Measurements from ENCODE around the gene CBLB.

The CBLB gene

DNA sequence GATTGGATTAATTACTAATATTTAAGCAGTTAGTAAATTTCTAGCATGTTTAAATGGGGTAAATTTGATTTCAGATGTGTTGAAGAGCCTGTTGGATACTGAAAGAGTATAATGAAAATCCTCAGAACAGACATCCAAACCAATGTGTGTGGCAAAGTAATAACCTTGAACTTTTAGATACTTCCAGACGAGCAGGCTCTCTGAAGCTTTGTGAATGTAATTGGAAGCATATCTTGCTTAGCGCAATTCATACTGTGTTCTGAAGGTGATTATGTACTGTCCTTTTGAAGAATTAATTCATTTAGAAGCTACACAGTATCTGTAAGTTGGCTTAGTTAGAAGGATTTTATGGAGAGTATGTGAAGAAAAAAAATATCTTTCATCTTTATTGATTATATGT, 161.8 kb downstream of the CBLB start:
- DNase-seq (ENCODE audit: low read depth in 1 of 2, low spot score in 1 of 2): no peak

DNA sequence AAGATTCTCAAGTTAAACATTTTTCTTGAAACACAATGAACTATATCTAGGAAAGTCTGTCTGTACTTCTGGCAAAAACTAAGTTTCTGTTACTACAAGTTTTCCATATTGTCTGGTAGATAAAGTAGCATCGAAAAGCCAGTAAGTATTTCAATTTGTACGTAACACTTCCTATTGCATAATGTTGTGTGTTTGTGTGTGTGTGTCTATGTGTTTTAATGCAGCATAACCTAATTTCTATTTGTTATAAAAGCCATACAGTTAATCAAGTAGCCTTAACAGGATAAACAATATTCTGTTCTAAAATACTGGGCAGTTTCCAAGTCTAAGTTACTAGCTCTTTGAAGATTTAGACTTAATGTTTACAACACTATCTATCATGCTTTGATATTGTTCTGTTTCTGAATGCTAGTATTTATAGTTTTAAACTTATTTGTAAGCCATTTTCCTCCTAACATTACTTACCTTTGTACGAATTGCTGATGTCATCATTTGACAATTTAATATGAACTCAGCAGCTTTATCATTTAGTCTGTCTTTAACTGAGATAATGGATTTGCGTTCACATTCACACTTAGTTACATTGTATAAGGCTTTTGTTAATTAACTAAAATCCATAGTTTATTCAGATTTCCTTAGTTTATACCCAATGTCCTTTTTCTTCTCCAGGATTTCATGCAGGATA, 163.9 kb downstream of the CBLB start:
- DNase-seq (ENCODE audit: low read depth in 1 of 2, low spot score in 1 of 2): no peak

GRCh38 chr3:105700575-105700974, 168.2 kb downstream of the CBLB start:
- no peak for DNase-seq (ENCODE audit: low read depth in 1 of 2, low spot score in 1 of 2)

DNA sequence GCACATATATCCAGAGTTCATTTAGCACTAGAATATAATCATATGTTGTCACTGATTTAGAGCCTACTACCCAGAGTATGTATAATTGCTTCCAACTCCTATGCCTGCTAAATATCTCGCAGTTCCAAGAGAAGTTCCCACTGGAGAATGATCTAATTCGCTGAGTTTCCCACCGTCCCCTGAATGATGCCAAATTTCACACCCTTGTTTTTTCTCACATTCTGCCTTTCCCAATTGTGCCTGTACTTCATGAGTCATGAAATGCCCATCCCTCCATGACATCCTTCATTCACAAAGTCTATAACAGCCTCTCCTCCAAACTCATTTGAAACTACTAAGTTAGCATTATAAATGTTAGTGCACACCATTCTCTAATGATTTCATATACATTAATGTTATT, 177.2 kb downstream of the CBLB start:
- DNase-seq (ENCODE audit: low read depth in 1 of 2, low spot score in 1 of 2): no peak

DNA sequence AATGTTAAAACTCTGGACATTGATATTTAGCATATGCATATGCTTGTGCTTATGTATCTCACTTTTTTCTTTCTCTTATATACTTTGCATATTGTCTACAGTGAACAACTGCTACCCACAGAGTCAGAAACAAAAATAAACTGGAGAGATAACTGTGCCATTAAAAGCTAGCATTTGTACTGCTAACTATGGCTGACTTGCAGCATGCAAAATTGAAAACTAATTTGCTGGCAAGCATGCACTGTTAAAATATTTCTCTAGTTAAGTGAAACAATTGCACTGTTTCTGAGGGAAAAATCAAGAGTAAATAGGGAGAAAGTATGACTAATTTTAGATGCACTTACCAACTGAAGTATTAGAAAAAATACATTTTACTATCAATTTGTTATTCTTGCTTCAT, 177.8 kb downstream of the CBLB start:
- DNase-seq (ENCODE audit: low read depth in 1 of 2, low spot score in 1 of 2): no peak

- no peak for DNase-seq (ENCODE audit: low read depth in 1 of 2, low spot score in 1 of 2)
Measured at GRCh38 chr3:105688821-105689220, 180.0 kb downstream of the CBLB start.

DNA sequence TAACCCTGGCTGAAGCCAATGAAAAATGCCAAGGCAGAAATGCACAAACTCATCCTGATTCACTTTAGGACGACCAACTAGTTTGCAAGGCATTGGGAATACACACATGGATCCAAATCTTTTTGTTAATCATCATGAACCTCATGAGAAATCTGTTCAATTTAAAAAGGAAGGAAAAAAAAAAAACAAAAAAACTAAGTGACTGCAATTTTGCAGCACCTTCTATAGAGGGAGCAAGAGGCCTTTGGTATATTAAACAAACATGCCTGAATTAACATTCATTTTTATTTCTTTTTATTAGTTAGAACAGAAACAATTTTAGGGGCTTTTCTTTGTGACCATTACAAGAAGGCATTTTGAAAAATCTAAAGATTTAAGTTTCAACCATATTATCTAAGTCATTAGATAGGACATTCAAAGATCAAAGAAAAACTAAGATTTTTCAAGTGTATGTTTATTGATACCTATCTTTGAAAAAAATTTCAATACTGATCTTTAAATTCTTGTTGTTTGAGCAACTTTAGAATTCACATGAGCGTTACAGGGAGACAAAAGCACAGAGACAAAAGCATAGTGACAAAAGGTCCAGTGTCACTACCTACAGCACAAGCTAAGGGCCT, 182.4 kb downstream of the CBLB start:
- no peak for DNase-seq (ENCODE audit: low read depth in 1 of 2, low spot score in 1 of 2)

DNA sequence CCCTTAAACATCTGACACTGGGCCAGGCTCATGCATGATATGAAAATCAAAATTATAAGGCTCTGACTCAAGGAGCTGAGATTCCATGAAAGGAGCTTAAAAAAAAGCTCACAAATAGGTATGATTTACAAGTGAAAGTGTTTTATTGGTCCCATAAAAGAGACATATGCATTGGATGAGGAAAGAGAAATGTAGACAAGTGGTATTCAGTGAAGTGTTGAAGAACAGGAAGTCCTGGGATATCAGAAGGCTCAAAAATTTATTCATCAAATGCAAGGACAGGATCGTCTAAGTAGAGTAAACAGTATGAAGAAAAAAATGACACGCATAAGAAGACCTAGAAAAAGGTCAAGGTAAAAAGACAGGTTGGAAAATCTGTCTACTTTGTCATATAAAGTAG, 188.9 kb downstream of the CBLB start:
- no peak for DNase-seq (ENCODE audit: low read depth in 1 of 2, low spot score in 1 of 2)

DNA sequence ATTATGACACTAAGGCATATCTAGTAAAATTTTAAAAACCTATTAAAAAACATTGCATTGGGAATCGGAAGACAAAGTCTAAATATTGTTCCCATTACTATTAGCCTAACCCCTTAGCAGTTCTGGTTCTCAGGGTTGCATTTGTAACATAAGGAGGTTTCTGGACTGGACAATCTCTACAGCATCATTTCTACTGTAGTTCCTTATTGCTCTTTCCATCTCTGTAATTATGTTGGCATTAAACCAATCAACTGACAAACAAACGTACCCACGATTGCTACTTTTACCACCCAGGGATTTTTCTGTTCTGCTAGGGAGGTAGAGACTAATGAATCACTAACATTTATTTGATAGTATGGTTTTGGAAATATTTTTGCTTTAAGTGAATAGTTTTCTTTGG, 190.8 kb downstream of the CBLB start:
- DNase-seq (ENCODE audit: low read depth in 1 of 2, low spot score in 1 of 2): no peak

GRCh38 chr3:105676621-105677300, 192.1 kb downstream of the CBLB start:
- DNase-seq (ENCODE audit: low read depth in 1 of 2, low spot score in 1 of 2): peak in 1 of 2 donors; percentile 6

GRCh38 chr3:105674437-105675065, 194.3 kb downstream of the CBLB start:
- no peak for DNase-seq (ENCODE audit: low read depth in 1 of 2, low spot score in 1 of 2)

DNA sequence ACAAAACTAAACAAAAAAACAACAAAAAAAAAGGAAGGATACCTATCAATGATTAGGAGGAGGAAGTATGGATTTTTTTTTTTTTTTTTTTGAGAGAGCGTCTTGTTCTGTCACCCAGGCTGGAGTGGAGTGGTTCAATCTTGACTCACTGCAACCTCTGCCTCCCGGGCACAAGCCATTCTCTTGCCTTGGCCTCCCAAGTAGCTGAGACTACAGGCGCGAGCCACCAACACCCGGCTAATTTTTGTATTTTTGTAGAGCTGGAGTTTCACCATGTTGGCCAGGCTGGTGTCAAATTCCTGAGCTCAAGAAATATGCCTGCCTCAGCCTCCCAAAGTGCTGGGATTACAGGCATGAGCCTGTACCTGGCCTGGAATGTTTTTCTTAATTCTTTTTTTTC, 195.8 kb downstream of the CBLB start:
- no peak for DNase-seq (ENCODE audit: low read depth in 1 of 2, low spot score in 1 of 2)

- DNase-seq (ENCODE audit: low read depth in 1 of 2, low spot score in 1 of 2): no peak
Measured at GRCh38 chr3:105662306-105662705, 206.5 kb downstream of the CBLB start.

DNA sequence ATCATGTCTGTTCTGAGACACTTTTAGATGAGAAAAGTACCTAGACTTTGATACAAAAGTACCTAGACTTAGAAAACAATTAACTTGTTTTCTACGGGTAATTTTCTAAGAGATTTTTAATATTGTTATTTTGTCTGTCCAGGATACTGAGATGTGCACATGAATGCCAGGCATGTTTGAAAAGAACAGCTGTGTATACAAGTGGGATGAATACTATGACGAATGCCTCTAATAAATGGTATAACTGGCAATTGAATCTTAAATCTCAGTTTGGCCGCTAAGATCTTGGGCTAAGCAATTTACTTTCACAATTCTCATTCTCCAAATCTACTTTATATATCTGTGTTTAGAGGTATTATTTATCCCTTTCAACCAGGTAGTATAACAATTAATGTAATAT, 207.4 kb downstream of the CBLB start:
- no peak for DNase-seq (ENCODE audit: low read depth in 1 of 2, low spot score in 1 of 2)

DNA sequence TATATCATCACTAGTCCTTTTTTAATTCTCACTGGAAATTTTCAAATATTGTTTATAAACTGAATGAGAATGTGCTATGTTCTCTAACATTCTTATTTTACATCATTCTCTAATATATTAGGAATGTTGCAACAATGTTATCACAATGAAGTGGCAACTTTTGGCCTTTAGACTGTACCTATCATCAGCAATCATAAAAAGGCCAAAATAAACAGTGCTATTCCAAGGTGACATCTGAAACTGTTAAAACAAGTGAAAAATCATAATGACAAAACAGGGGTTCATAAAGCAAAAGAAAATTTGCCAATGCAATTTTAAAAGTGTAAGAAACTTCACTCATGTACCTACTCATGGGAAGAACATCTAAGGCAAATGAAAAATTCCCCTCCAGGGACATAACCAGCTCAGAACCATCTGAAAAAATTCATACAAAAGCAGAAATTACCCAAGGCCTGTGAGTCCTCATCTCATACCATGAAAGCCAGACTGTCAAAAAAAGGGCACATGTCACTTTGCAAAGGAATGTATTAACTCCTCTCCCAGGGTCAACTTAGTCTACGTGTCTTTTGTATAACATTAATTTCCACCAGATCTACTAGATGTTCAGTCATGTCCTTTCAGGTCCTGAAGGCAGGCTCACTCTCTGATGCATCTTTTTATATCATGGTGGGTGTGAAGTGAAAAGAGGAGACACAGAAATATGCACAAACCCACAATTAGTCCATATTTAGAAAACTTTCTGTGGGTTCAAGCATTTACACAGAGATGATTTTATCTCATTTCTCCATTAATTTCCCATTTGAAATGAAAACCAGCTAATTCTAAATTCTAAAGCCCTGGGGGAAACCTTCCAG, 211.9 kb downstream of the CBLB start:
- no peak for DNase-seq (ENCODE audit: low read depth in 1 of 2, low spot score in 1 of 2)

DNA sequence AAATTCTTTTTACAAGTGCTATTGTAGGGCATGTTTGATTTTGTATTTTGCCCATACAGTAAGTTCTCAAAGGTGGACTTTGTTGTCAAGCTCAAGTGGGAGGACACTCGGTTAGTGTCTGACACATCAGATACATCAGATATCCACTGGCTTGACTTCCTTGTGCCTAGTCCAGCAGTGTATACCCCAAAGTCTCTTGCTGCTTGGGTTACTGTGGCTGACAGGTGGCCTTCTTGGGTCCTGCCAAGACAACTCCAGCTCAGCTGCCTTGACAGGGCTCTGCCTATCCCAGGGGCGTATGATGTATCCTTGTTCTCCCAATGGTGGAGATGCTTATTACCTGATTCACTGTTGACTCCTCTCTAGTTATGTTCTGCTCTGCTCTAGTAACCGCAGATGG, 214.9 kb downstream of the CBLB start:
- DNase-seq (ENCODE audit: low read depth in 1 of 2, low spot score in 1 of 2): no peak

DNA sequence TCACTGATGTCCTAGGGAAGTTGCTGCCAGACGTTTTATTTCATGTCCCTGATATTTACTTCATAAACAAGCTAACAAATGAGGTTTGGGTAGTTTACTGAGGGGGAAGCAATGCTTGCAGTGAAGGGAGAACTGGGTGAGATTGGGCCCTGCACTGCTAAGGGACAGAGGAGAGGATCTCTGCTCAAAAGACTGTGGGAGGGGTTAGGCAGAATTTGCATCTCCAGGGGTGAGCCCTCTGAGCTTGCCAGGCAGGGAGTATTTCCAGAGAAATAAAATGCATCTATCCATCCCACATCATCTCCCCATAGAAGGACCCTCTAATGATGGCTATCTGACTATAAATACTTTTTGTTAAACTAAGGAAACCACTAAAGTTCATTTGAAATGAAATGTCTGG, 215.6 kb downstream of the CBLB start:
- DNase-seq (ENCODE audit: low read depth in 1 of 2, low spot score in 1 of 2): no peak

DNA sequence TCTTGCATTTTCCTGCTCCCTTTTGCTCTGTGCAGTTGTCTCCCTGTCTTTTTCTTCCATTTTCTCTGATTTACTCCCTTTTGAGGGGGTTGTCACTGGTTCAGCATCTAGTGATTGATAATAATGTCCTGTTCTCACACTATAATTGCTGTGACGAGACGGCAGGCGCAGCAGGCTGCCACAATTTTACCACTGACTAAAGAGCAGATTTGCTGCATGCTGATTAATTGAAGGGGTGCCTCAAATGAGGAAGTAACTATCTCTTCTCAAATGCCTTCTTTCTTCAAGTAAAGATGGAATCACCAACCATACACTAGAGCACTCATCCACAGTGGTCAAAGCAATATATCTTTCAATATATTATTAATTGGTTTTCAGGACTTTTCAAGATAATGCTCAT, 219.3 kb downstream of the CBLB start:
- DNase-seq (ENCODE audit: low read depth in 1 of 2, low spot score in 1 of 2): no peak

DNA sequence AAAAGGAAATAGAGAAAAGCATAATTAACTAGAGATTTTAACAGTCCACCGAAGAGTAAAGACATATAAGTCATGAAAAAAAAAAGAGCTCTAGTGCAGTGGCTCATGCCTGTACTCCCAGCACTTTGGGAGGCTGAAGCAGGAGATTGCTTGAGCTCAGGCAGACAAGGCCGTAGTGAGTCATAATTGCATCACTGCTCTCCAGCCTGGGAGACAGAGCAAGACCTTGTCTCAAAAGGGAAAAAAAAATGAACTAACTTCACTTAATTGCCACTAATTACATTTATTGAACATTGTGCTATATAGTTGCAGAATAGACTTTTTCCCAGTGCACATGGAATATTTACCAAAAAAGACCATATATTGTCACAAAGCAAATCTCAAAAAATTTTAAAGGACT, 221.8 kb downstream of the CBLB start:
- no peak for DNase-seq (ENCODE audit: low read depth in 1 of 2, low spot score in 1 of 2)

DNA sequence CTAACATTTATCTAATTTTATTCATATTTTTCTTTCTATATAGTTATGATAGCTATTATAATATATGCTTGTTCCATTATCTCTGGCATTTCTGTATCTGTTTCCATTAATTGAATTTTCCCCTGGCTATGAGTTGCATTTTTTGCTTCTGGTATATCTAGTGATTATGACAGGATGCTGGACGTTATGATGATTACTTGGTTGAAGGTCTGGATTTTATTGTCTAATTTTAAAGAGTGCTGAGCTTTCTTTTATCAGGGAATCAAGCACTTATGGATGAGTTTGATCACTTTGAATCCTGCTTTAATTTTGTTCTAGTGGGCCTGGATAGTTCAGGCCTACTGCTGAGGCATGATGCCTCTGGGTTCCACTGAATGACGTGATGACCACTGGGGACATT, 229.7 kb downstream of the CBLB start:
- DNase-seq (ENCODE audit: low read depth in 1 of 2, low spot score in 1 of 2): no peak

DNA sequence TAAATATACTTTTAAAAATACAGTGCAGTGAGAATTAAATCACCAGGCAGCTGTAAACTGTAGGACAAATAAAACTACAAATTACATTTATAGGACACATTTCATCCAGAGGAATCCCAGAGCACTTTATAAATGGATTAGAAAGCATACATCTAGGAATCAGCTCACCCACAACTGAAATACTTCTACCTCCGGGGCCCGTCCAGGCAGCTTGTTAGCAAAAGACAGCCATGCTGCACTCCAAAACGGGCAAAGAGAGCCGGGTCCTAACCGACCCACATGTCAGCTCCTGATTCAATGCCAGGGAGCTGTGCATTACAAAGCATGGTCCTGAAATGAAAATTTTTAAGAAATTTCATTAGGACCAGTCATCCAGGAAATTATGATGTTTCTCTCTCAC, 234.1 kb downstream of the CBLB start:
- no peak for DNase-seq (ENCODE audit: low read depth in 1 of 2, low spot score in 1 of 2)
